Measurements from ENCODE around the gene KIAA0319L.

- TF ChIP-seq, protein P1, sequence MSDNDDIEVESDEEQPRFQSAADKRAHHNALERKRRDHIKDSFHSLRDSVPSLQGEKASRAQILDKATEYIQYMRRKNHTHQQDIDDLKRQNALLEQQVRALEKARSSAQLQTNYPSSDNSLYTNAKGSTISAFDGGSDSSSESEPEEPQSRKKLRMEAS (IDR thresholded peaks at IDR 0.05) = no peak
- no peak for TF ChIP-seq CTCF (IDR thresholded peaks at IDR 0.05)
These were observed 8.5 kb upstream of the KIAA0319L start for GRCh38 chr1:35565742-35566133.
